Measurements from ENCODE around the gene BAIAP2. TPM values are rescaled to one million over a fixed set of nuclear protein-coding genes. Genes with fewer than 3 reads are reported as not detected.

Gene BAIAP2
- total and polyA plus RNA-seq, 2 experiments from 2014 or later: 27.1 to 49.7 TPM

GRCh38 chr17:81102869-81103268, 67.9 kb downstream of the BAIAP2 start:
- TF ChIP-seq EZH2phosphoT487 (IDR thresholded peaks at IDR 0.05; ENCODE audit: low read depth, severe bottlenecking, unreplicated experiment) (no peak), EZH2 (IDR thresholded peaks at IDR 0.05; ENCODE audit: borderline replicate concordance) (no peak), CTCF (IDR thresholded peaks at IDR 0.05; ENCODE audit: poor library complexity) (no peak)
- Histone ChIP-seq H4K20me1 (ENCODE audit: insufficient read depth, poor library complexity, severe bottlenecking) (no peaks in the 10 kb centered on the region), H2AFZ (no peak overlapping the region), H3K4me1 (ENCODE audit: insufficient read depth) (peaks cover 7% of the 10 kb centered on the region), H3K9me3 (ENCODE audit: low read depth) (no peaks in the 10 kb centered on the region), H3K4me2 (no peak overlapping the region), H3K27me3 (no peaks in the 10 kb centered on the region), H3K79me2 (no peaks in the 10 kb centered on the region), H3K9me2 (replicated peaks; ENCODE audit: insufficient read depth) (no peaks in the 10 kb centered on the region), H3K36me3 (replicated peaks; ENCODE audit: insufficient read depth, low read depth) (no peaks in the 10 kb centered on the region), H3K27ac (no peak overlapping the region), H3K4me3 (no peak overlapping the region)
- WGBS (ENCODE audit: low lambda C conversion rate, missing lambda C conversion rate): 95% methylated on average over 17 of the region's 17 CpGs
- DNase-seq (ENCODE audit: low spot score): no peak

- TF ChIP-seq EZH2 (IDR thresholded peaks at IDR 0.05; ENCODE audit: borderline replicate concordance) (no peak), CTCF (IDR thresholded peaks at IDR 0.05; ENCODE audit: poor library complexity) (no peak), EZH2phosphoT487 (IDR thresholded peaks at IDR 0.05; ENCODE audit: low read depth, severe bottlenecking, unreplicated experiment) (no peak)
- no peaks in the 10 kb centered on the region for H3K36me3 ChIP-seq (replicated peaks; ENCODE audit: insufficient read depth, low read depth)
- 93% methylated on average over 18 of the region's 20 CpGs for WGBS (ENCODE audit: low lambda C conversion rate, missing lambda C conversion rate)
Measured at GRCh38 chr17:81103379-81103778, 68.4 kb downstream of the BAIAP2 start.

GRCh38 chr17:81106716-81107115, 71.8 kb downstream of the BAIAP2 start:
- Histone ChIP-seq H3K4me3 (no peak overlapping the region), H4K20me1 (ENCODE audit: insufficient read depth, poor library complexity, severe bottlenecking) (no peaks in the 10 kb centered on the region), H3K27me3 (no peaks in the 10 kb centered on the region), H2AFZ (no peak overlapping the region), H3K36me3 (replicated peaks; ENCODE audit: insufficient read depth, low read depth) (no peaks in the 10 kb centered on the region), H3K4me2 (no peak overlapping the region), H3K79me2 (no peaks in the 10 kb centered on the region), H3K9me3 (ENCODE audit: low read depth) (no peaks in the 10 kb centered on the region), H3K27ac (no peak overlapping the region), H3K4me1 (ENCODE audit: insufficient read depth) (no peaks in the 10 kb centered on the region), H3K9me2 (replicated peaks; ENCODE audit: insufficient read depth) (no peaks in the 10 kb centered on the region)
- WGBS (ENCODE audit: low lambda C conversion rate, missing lambda C conversion rate): 94% methylated on average over 22 of the region's 24 CpGs
- TF ChIP-seq CTCF (IDR thresholded peaks at IDR 0.05; ENCODE audit: poor library complexity) (no peak), EZH2 (IDR thresholded peaks at IDR 0.05; ENCODE audit: borderline replicate concordance) (no peak), EZH2phosphoT487 (IDR thresholded peaks at IDR 0.05; ENCODE audit: low read depth, severe bottlenecking, unreplicated experiment) (no peak)
- DNase-seq (ENCODE audit: low spot score): no peak

More at GRCh38 chr17:81103379-81103778, 68.4 kb downstream of the BAIAP2 start:
- H3K4me3 ChIP-seq: no peak overlapping the region
- H4K20me1 ChIP-seq (ENCODE audit: insufficient read depth, poor library complexity, severe bottlenecking): no peaks in the 10 kb centered on the region
- no peaks in the 10 kb centered on the region for H3K79me2 ChIP-seq
- H3K27me3 ChIP-seq: no peaks in the 10 kb centered on the region
- H3K4me1 ChIP-seq (ENCODE audit: insufficient read depth): peaks cover 2% of the 10 kb centered on the region
- no peak overlapping the region for H3K27ac ChIP-seq
- H2AFZ ChIP-seq: no peak overlapping the region
- no peaks in the 10 kb centered on the region for H3K9me3 ChIP-seq (ENCODE audit: low read depth)
- H3K4me2 ChIP-seq: no peak overlapping the region
- DNase-seq (ENCODE audit: low spot score): no peak
- H3K9me2 ChIP-seq (replicated peaks; ENCODE audit: insufficient read depth): no peaks in the 10 kb centered on the region

GRCh38 chr17:81108220-81108619, 73.3 kb downstream of the BAIAP2 start:
- Histone ChIP-seq H3K27ac (no peak overlapping the region), H3K9me3 (ENCODE audit: low read depth) (no peaks in the 10 kb centered on the region), H3K27me3 (no peaks in the 10 kb centered on the region), H3K9me2 (replicated peaks; ENCODE audit: insufficient read depth) (no peaks in the 10 kb centered on the region), H3K79me2 (no peaks in the 10 kb centered on the region), H2AFZ (no peak overlapping the region), H3K4me1 (ENCODE audit: insufficient read depth) (no peaks in the 10 kb centered on the region), H3K4me2 (no peak overlapping the region), H3K36me3 (replicated peaks; ENCODE audit: insufficient read depth, low read depth) (no peaks in the 10 kb centered on the region), H3K4me3 (no peak overlapping the region), H4K20me1 (ENCODE audit: insufficient read depth, poor library complexity, severe bottlenecking) (no peaks in the 10 kb centered on the region)
- 88% methylated on average over 9 of the region's 9 CpGs for WGBS (ENCODE audit: low lambda C conversion rate, missing lambda C conversion rate)
- TF ChIP-seq CTCF (IDR thresholded peaks at IDR 0.05; ENCODE audit: poor library complexity) (no peak), EZH2phosphoT487 (IDR thresholded peaks at IDR 0.05; ENCODE audit: low read depth, severe bottlenecking, unreplicated experiment) (no peak), EZH2 (IDR thresholded peaks at IDR 0.05; ENCODE audit: borderline replicate concordance) (no peak)
- no peak for DNase-seq (ENCODE audit: low spot score)

Measured in hepatocyte (in vitro differentiated cells).